IPS-NIHi7 (cell line): Measurements from ENCODE around the gene PLB1.

ENCODE experiments used
- DNase-seq: peaks from one replicate; pipeline ENCODE4 v3.0.0; 2012; ENCODE audit warnings: mixed read lengths; ENCODE audit errors: extremely low spot score

The PLB1 gene, protein sequence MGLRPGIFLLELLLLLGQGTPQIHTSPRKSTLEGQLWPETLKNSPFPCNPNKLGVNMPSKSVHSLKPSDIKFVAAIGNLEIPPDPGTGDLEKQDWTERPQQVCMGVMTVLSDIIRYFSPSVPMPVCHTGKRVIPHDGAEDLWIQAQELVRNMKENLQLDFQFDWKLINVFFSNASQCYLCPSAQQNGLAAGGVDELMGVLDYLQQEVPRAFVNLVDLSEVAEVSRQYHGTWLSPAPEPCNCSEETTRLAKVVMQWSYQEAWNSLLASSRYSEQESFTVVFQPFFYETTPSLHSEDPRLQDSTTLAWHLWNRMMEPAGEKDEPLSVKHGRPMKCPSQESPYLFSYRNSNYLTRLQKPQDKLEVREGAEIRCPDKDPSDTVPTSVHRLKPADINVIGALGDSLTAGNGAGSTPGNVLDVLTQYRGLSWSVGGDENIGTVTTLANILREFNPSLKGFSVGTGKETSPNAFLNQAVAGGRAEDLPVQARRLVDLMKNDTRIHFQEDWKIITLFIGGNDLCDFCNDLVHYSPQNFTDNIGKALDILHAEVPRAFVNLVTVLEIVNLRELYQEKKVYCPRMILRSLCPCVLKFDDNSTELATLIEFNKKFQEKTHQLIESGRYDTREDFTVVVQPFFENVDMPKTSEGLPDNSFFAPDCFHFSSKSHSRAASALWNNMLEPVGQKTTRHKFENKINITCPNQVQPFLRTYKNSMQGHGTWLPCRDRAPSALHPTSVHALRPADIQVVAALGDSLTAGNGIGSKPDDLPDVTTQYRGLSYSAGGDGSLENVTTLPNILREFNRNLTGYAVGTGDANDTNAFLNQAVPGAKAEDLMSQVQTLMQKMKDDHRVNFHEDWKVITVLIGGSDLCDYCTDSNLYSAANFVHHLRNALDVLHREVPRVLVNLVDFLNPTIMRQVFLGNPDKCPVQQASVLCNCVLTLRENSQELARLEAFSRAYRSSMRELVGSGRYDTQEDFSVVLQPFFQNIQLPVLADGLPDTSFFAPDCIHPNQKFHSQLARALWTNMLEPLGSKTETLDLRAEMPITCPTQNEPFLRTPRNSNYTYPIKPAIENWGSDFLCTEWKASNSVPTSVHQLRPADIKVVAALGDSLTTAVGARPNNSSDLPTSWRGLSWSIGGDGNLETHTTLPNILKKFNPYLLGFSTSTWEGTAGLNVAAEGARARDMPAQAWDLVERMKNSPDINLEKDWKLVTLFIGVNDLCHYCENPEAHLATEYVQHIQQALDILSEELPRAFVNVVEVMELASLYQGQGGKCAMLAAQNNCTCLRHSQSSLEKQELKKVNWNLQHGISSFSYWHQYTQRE (N-terminal part only)

DNA sequence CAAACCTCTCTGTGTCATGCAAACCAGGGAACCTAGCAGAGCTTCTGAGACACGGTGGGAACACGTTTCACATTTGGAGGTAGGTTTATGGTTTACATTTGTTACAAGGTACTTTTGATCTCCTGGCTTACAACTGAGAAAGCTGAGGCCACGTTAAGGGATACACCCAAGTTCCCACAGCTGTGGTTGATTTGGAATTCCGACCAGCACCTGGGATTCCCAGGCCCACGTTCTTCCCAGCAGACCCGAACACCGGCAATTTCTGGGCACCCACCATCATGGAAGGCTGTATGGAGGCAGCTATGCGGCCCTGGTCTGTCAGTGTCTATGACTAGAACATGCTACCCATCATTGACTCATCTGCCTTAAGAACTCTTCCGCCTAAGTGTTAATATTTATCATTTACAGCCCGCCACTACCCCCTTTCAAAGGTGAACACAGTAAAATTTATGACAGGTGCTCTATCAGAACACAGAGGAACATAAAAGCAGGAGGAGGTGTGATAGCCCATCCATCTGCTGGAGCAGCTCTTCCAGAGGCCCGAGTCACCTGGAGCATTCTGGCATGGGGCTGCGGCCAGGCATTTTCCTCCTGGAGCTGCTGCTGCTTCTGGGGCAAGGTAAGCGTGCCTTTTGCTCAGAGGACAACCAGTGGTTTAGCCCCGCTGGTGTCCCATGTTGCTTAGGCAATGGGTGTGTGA is at the start of gene PLB1:
Gene PLB1, plus strand, starts transcription at position 510 of the 700 bp plus-strand sequence. Its CDS starts 55 bp downstream, at position 565.
- DNase-seq: no peak

DNA sequence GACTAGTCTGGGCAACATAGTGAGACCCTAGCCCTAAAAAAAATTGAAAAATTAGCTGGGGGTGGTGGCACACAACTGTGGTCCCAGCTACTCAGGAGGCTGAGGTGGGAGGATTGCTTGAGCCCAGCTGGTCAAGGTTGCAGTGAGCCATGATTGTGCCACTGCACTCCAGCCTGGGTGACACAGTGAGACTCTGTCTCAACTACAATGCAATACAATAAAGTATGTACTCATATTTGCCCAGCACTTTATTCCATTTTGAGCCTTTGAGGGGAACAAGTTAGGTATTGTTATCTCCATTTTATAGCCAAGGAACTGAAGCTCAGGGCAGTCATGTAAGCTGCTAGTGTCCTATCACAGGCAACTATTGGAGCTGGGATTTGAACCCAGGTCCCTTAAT is 49.3 kb upstream of the PLB1 start:
- no peak for DNase-seq

DNA sequence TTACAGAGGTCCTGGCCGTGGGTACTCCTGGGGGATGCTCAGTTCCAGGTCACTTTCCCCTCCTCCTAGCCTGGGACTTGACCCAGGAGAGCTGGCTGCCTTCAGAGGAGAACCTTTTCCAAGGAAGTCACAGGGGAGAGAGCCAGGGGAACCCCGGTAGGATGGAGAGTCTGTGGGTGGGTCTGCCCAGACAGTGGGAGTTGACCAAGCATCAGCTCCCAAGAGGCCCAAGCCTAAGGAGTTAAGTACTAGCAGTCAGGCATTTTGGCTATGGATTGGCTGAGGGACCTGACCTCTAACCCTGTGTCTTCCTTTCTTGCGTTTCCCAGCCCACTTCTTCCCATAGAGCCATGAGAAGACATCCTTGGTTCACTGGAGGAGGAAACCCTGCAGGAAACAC is 48.8 kb upstream of the PLB1 start:
- DNase-seq: no peak

DNA sequence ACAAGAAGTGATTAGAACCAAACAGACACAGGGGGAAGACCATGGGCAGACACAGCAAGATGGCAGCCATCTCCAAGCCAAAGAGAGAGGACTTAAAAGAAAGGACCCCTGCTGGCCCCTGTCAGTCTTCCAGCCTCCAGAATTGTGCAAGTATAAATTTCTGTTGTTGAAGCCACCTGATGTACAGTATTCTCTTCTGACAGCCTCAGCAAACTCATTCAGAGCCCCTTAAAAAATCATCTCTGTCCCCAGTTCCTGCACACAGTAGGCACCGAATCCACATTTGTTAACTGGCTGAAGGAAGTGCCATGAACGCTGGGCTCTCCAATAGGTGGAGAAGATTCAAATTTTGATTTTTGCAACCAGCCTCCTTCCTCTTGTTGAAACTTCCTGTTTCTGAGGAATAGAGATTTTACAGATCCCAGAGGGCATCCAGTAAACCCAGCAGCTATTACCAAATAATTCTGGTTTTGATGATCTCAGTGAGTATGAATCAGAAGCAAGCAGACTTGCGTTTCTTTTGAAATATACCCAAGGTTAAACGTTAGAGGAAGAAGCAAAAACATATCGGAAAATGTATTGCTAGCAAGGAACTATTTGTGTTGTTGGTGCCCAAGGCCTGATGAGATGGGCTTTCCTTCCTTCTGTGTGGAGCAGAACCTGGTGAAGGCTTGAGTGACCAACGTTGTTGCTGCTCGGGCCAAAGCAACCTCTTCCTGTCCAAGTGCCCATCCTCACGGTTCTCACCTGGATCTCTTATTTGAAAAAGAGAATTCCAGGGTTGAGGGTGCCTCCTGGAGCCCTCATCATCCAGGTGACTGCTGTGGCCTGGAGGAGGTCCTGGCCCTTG is 47.7 kb upstream of the PLB1 start:
- no peak for DNase-seq

DNA sequence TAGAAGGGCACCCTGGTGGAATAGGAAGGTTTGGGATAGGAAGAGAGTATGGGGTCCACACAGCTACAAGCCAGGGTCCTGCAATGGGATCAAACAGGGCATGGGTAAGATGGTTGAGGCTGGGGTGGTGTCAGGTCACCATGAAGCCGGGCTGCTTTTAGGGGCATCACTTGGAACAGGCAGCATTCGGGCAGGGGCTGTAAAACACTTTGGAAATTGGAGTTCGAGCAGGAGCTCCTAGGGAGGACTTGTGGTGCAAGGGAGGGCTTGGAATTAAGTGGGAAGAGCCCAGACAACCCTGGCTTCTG is 47.1 kb upstream of the PLB1 start:
- DNase-seq: no peak

DNA sequence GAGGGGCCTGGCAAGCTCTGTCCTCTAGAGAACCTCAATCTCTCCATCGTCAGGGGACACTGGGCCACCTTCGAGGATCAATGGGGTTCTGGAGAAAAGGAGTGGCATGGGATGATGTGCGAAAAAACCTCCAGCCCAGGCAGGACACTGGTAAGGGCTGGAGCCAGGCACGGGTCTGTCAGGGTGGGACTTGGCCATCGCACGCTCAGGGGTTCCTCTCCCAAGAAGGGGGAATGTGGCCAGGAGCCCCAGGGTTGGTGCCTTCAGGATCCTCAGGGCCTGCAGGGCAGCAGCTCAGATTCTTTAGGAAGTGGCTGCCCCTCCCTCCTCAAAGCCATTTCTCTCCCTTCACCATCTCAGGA is 46.8 kb upstream of the PLB1 start:
- DNase-seq: no peak

DNA sequence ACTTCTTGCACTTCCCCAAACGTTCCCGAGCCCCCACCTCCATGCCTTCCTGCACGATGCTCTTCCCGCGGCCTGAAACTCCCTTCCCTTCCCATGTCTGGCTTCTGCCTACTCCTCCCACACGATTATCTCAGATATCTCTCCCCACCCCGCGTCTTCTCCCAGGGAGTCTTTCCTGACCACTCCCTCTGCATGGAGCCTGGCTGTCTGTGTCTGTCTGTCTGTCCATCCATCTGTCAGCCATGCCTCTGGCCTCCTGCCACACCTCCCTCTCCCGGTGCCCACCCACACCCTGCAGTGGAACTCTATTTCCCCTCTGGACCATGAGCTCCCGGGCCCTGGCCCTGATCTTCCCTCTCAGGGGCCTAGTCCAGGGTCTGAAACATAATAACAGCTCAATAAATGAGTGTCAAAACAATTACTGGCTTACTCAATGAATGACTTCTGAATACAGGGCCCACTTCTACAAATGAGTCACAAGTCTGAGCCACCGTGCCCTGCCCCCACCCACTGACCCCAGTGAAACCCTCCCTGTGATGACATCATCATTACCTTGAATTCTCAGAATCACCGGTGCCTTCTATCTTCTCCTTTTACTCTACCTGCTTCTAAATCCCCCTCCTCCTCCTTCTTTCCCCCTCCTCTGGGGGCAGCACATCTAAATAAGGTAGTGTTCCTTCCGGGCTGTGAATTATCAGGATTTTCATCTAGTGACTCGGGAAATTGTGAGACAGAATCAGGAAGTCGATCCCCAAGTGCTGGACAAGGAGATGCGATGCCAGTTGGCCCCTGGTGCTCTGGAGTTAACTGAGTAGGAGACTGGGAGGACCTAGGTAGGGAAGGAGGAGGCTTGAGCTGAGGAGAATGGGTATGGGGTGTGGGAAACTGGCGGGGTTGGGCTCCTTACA is 46.1 kb upstream of the PLB1 start:
- DNase-seq: no peak

DNA sequence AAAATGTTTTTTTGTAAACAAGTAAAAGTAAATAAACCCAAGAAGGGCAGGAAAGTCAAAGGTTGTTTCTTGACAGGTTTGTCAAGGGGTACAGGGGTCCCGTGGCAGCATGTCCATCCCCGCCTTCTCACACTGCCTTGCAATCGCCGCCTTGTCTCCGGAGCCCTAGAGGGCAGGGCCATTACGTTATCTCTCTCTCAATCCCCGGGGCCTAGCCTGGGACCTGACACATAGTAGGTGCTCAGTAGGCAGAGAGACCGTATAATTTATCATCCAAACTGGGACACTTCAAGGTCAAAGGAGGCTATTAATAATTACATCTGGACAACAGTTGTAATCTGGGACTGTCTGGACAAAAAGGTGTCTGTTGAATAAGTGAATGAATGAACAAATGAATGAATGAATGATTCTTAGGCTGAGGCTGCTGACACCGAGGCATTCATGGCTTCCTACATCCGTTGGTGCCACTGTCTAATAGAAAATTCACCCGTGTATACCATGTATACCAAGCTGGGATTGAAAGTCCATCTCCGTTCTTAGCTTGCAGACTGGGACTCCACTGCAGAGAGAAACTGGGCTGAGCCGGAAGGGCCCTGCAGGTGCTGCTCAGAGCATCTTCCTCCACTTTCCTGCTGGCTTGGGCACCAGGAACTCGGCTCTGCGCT is 44.8 kb upstream of the PLB1 start:
- no peak for DNase-seq

DNA sequence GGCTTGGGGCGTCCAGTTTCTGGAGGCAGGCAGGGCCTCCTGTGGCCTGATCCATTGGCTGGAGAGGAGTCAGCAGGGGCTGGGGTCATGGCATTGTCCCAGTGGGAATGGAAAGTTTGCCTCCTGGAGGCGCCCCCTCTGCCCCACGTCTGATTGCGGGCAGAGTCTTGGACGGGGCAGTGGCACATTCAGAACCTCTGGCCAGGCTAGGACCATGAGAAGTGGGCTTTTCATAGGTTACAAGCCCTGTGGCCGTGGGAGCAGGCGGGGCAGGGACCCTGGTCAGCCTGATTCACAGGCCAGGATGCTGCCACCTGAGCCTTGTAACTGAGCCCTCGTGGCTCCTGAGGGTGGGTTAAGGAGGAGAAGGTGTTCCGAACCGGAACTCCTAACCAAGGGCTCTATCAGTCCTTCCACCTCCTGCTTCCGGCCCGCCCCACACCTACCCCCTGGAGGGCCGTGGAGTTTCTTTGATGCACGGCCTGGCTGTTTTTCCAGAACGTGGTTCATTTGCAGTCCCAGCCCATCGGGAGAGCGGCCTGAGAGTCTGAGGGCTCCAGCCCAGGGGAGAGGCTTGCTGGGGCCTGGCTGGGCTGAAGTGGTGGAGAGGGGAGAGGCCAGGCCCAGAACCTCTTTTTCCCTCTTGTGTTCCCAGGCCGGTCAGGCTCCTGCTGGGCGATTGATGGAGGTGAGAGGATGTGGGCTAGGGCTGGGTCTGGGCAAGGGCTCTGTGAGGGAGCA is 43.9 kb upstream of the PLB1 start:
- no peak for DNase-seq

DNA sequence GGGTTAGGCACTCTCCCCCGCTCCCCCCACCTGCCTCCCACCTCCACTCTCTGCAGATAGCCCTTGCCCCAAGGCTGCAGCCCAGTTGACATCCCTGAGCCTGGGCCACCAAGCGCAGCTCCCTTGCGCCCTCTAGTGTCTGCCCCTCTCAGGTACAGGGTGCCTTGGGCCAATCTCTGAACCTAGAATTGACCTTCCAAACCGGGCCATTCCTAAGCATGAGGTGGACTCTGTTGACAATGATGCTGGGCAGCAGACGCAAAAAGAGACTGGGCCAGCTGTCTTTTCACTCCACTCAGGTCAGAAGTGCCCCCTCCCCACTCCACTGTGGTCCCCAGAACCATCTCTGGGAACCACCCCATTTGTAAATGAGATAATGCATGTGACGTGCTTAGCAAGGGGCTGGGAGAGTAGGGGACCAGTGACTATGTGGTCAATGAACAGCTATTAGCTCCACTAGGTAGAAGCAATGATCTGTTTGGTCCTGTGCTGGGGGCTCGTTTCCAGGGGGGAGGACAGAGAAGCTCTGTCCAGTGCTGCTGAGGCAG is 43.3 kb upstream of the PLB1 start:
- DNase-seq: peak; percentile 91

DNA sequence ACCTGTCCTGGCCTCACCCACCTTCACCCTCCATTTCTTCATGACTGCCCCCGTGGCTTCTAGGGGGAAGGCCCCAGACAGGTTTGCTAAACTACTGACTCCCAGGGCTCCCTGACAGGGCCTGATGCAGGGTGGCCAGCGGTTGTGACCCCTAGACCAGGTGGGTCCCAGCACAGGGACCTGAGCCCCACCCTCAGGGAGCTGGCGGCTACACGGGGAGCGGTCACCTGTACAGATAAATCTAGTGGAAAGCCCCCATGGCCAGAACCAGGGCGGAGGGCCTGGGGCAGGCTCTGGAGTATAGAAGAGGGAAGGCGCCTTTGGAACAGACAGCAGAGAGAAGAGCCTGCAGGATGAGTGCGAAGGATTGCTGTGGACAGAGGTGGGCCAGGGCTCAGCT is 42.5 kb upstream of the PLB1 start:
- DNase-seq: no peak

DNA sequence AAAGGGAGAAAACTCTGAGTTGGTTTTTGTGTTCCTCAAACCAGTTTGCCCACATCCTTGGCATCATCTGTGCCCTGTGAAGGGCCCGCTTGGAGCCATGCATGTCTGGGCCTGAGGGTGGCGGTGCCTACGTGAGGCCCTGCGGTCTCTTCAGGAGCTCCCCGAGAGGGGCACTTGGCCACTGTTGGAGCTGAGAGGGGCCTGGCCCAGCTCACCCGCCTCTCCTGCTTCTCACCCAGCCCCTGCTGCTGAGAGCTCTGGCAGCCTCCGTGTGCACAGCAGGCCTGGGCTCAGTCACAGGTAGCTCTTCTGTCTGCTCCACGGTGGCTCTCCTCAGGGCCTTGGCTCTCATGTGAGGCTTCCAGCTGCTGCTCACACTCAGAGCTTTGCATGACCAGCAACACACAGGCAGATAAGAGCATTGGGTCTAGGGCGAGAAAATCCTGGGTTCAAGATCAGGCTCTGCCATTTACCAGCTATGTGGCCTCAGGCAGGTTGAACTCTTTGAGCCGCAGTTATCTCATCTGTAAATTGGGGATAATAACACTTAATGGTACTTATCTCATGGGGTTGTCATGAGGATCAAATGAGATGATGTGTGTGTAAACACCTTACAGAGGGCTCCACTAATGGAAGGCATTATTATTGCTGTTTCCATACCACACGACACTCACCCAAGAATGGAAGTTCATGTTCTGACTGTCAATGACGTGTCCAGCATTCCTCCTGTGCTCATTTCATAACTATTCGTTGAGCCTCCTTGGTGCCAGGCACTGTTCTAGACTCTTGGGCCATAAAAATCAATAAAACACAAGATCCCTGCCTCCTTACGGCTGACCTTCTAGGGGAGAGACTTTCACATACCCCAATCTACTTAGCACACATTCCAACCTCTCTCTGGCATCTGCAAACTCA is 41.6 kb upstream of the PLB1 start:
- DNase-seq: no peak

DNA sequence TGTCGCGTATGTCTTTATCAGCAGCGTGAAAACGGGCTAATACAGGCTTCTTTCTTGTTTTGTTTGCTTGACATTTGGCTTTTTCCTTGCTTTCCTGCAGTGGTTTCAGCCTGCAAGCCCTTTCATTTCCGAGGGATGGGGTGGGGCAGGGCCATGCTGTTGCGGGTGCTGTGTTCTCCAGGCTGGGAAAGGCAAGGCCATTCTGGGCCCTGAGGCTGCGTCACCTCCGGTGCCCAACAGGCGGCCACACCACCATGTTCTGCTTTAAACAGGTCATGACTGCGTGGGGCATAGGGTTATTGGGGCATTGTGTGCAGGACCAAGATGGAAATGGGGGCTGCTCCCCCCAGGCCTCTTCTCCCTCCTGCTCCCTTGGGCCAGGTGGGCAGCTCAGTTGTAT is 38.6 kb upstream of the PLB1 start:
- DNase-seq: peak; percentile 66

DNA sequence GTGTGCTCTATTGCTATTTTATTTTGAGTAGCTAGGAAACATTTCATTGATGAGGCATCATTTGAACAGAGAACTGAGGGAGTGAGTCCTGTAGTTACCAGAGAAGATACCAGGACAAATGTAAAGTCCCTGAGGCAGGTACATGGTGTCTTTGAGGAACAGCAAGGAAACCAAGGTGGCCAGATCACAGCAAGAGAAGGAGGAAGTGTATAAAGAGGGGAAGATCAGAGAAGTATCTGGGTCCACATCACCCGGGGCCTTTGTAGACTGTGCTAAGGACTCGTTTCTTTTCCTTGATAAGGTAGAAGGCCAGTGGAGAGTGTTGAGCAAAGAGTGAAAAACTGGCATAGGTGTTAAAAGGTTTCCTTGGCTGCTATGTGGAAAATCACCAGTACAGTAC is 34.8 kb upstream of the PLB1 start:
- DNase-seq: no peak

DNA sequence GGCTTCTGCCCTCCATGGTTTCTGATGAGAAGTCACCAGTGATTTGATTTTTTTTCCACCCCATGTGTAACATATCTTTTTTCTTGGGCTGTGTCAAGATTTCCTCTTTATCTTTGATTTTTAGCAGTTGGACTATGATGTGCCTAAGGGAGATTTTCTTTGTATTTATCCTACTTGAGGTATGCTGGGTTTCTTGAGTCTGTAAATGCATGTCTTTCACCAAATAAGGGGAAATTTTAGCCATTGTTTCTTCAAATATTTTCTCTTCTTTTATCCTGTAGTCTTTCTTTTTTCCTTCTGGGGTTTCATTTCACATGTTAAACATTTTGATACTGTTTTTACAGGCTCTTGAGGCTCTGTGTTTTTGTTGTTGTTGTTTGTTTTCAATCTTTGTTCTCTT is 33.7 kb upstream of the PLB1 start:
- no peak for DNase-seq

DNA sequence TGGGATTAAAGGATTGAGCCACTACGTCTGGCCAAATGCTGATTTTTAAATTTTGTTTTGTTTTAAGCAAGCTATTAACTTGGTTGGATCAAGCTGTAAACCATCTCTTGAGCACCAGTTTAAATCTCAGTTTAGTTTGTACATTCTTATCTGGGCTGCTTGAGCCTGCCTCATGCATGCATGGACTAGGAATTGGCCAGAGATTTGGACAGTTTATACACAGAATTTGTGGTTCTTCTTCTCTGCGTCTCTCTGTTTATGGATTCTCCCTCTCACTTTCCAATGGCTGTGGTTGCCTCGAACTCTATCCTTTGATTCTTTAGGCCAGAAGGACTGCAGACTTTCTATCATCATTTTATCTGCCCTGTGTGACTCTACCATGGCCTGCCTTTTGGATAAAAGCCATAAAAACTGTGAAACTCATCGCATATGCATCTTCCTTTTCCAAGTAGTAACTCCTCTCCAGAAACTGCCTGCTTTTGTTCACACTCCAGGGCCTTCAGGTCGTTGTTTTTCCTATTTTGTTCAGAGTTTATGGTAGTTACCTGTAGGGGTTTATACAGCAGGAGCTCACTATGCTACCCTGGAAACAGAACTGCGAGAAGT is 32.5 kb upstream of the PLB1 start:
- no peak for DNase-seq

DNA sequence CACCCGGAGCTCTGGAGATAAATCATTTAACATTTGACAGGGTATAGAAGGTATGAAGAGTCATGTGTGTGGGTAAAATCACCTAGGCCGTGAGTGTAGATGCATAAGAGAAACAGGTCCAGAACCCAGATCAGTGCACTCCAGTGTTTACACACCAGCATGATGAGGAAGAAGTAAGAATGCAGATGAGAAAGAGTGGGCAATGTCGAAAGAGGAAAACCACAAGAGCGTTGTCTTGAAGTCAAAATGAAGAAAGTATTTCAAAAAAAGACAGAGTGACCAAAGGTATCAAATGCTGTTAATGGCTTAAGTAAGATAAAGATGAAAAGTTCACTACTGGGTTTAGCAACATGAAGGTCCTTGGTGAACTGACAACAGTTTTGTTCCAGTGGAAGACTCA is 32.0 kb upstream of the PLB1 start:
- no peak for DNase-seq
